GM18517 (cell line): ENCODE measurements around the gene JRKL.
A peak's percentile ranks its signal among the peaks of the same experiment; 100 is the strongest.

ENCODE experiments used
- ATAC-seq: cut with Tn5 transposase; IDR thresholded peaks from one replicate; pipeline ENCODE4 v1.9.1; 2021; ENCODE audit warnings: mild to moderate bottlenecking, moderate library complexity; ENCODE audit not compliant: unreplicated experiment

Gene JRKL

GRCh38 chr11:96389720-96390487, at the start of gene JRKL, which contains the start of gene CCDC82:
Gene JRKL, plus strand, starts transcription at chr11:96390013. Its CDS starts 637 bp downstream, at chr11:96390650.
Gene CCDC82, minus strand, starts transcription at chr11:96389912. Its CDS starts 5,165 bp downstream, at chr11:96384747.
- ATAC-seq = peak; percentile 88

GRCh38 chr11:96340555-96340885, 49.3 kb upstream of the JRKL start:
- ATAC-seq = no peak

GRCh38 chr11:96341211-96342013, 48.4 kb upstream of the JRKL start:
- peak; percentile 30 for ATAC-seq

GRCh38 chr11:96342014-96342960, 47.5 kb upstream of the JRKL start:
- ATAC-seq = no peak

- ATAC-seq = peak; percentile 78
These were observed 46.7 kb upstream of the JRKL start, which contains the start of gene MAML2 for GRCh38 chr11:96342961-96343711. Gene MAML2, minus strand, starts transcription at chr11:96343195. Its CDS starts 1,300 bp downstream, at chr11:96341895.

- ATAC-seq = no peak
These were observed 33.0 kb upstream of the JRKL start for GRCh38 chr11:96356848-96357247.

- peak; percentile 53 for ATAC-seq
These were observed 32.0 kb upstream of the JRKL start for GRCh38 chr11:96357794-96358193.

GRCh38 chr11:96358321-96358720, 31.5 kb upstream of the JRKL start:
- ATAC-seq = no peak

- ATAC-seq = no peak
These were observed 28.0 kb upstream of the JRKL start for GRCh38 chr11:96361778-96362177.

- no peak for ATAC-seq
These were observed 24.3 kb upstream of the JRKL start for GRCh38 chr11:96365493-96365892.

- no peak for ATAC-seq
These were observed 23.8 kb upstream of the JRKL start for GRCh38 chr11:96366024-96366423.

GRCh38 chr11:96367342-96367741, 22.5 kb upstream of the JRKL start:
- no peak for ATAC-seq

- ATAC-seq = no peak
These were observed 16.0 kb upstream of the JRKL start for GRCh38 chr11:96373826-96374225.

- no peak for ATAC-seq
These were observed 13.0 kb upstream of the JRKL start for GRCh38 chr11:96376796-96377195.

- ATAC-seq = no peak
These were observed 5.7 kb upstream of the JRKL start for GRCh38 chr11:96384156-96384555.

- no peak for ATAC-seq
These were observed 4.6 kb upstream of the JRKL start for GRCh38 chr11:96385187-96385586.

- peak; percentile 67 for ATAC-seq
These were observed 708 bp upstream of the JRKL start for GRCh38 chr11:96388891-96389719.

GRCh38 chr11:96390488-96390792, 627 bp downstream of the JRKL start:
- ATAC-seq = no peak

GRCh38 chr11:96391698-96392307, 2.0 kb downstream of the JRKL start:
- no peak for ATAC-seq
